IPS-18c (cell line): ENCODE measurements around the gene ODAD2.
"Not testable (repeated sequence)": the region's sequence is repeated elsewhere in the genome, so short reads cannot be mapped to it uniquely, and the experiment has no call there.

Source experiments
- H3K4me3 ChIP-seq: 2 replicates; pipeline ENCODE4 v1.7.0; 2013; ENCODE audit warnings: low read depth, mild to moderate bottlenecking, low read length, moderate library complexity; ENCODE audit not compliant: insufficient read depth
- H3K9me3 ChIP-seq: one replicate; pipeline ENCODE4 v1.6.1; 2013; ENCODE audit warnings: mild to moderate bottlenecking, low read length, moderate library complexity; ENCODE audit not compliant: control insufficient read depth, insufficient read depth

The ODAD2 gene, protein sequence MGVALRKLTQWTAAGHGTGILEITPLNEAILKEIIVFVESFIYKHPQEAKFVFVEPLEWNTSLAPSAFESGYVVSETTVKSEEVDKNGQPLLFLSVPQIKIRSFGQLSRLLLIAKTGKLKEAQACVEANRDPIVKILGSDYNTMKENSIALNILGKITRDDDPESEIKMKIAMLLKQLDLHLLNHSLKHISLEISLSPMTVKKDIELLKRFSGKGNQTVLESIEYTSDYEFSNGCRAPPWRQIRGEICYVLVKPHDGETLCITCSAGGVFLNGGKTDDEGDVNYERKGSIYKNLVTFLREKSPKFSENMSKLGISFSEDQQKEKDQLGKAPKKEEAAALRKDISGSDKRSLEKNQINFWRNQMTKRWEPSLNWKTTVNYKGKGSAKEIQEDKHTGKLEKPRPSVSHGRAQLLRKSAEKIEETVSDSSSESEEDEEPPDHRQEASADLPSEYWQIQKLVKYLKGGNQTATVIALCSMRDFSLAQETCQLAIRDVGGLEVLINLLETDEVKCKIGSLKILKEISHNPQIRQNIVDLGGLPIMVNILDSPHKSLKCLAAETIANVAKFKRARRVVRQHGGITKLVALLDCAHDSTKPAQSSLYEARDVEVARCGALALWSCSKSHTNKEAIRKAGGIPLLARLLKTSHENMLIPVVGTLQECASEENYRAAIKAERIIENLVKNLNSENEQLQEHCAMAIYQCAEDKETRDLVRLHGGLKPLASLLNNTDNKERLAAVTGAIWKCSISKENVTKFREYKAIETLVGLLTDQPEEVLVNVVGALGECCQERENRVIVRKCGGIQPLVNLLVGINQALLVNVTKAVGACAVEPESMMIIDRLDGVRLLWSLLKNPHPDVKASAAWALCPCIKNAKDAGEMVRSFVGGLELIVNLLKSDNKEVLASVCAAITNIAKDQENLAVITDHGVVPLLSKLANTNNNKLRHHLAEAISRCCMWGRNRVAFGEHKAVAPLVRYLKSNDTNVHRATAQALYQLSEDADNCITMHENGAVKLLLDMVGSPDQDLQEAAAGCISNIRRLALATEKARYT

DNA sequence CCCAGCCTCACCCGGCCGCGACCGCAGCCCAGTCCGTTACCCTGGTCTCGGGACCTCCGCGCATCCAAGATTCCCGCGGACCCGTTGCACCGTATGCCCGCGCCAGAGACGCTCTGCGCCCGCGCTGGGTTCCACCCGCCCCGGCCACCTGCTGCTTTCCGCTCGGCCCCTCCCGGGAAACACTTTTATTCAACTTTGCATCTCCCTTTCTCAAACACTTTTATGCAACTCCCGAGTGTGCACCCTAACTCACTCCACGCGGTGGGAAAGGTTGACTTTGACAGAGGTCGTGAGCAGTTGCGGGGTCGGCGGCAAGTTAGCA, at the start of gene ODAD2:
ODAD2 (minus strand) TSS at position 126 of the 322 bp plus-strand sequence. CDS start 3,937 bp downstream, outside the sequence.
- H3K4me3 ChIP-seq = peak within 1 kb of the TSS; percentile 76
- no peaks in the 10 kb centered on the region for H3K9me3 ChIP-seq

DNA sequence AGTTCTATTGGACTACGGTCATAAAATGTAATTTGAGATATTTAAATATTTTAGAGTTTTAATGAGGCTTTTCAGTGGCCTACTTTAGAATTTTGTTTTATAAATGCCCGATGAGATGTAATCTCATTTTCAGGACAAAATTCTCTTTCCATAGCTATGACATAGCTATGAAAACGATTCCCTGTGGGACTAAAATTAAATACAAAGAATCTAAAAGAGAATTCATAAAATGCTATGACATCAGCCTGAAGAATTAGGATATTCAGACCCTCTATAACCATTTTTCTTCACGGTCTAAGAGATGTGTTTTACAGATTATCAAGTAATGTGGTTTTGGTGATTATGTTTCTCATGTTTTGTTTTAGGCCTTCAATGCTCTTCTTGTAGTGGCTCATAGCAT, 48.2 kb upstream of the ODAD2 start:
- Histone ChIP-seq H3K9me3 (no peaks in the 10 kb centered on the region), H3K4me3 (no peak overlapping the region)

DNA sequence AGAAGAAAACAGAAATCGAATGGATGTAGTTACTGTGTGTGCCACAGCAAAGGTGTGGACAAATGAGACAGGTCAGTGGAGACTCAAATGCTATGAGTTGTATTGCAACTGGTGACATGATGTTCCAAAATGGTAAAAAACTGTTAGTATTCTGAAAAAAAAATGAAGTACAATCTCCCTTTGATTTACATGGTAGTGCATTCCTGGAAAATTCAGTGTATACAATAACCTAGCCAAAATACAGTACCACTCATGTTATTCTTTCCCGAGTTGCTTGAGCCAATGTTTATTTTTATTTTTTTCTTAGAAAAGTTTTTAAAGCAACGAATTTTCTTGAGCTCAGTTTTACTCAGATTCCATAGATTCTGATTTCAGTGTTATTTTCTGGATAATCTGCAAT, 47.7 kb upstream of the ODAD2 start:
- no peaks in the 10 kb centered on the region for H3K9me3 ChIP-seq
- H3K4me3 ChIP-seq = no peak overlapping the region

DNA sequence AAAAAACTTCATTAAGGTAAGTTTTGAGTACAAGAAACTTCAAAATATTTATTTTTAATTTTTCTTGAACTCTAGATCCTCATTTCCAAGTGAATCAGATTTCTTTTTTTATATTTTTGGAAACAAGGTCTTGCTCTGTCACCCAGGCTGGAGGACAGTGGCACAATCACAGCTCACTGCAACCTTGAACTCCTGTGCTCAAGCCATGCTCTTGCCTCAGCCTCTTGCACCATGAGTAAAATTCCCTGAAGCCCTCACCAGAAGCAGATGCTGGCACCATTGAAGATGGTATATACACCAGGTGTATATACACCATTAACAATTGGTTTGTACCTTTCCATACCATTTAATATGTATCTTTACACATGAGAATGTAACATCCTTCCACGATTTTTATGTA, 45.1 kb upstream of the ODAD2 start:
- no peaks in the 10 kb centered on the region for H3K9me3 ChIP-seq
- H3K4me3 ChIP-seq = no peak overlapping the region

DNA sequence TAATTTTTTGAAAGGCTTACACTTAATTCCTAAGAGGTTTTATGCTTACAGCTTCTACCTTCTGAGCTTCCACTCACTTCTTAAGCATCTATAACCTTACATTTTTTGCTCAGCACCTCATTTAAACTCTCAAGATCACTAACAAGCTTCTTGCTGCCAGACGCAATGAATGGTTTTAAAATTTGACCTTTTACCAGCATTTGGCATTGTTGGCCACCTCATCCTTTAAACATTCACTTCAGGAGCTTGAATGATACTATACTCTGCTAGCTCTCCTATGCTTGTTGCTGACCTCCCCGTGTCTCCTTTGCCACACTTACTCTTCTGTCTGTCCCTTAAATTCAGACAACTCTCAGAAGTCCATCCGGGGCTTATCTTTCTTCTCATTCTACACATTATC, 37.7 kb upstream of the ODAD2 start:
- H3K4me3 ChIP-seq = no peak overlapping the region
- H3K9me3 ChIP-seq = no peaks in the 10 kb centered on the region

DNA sequence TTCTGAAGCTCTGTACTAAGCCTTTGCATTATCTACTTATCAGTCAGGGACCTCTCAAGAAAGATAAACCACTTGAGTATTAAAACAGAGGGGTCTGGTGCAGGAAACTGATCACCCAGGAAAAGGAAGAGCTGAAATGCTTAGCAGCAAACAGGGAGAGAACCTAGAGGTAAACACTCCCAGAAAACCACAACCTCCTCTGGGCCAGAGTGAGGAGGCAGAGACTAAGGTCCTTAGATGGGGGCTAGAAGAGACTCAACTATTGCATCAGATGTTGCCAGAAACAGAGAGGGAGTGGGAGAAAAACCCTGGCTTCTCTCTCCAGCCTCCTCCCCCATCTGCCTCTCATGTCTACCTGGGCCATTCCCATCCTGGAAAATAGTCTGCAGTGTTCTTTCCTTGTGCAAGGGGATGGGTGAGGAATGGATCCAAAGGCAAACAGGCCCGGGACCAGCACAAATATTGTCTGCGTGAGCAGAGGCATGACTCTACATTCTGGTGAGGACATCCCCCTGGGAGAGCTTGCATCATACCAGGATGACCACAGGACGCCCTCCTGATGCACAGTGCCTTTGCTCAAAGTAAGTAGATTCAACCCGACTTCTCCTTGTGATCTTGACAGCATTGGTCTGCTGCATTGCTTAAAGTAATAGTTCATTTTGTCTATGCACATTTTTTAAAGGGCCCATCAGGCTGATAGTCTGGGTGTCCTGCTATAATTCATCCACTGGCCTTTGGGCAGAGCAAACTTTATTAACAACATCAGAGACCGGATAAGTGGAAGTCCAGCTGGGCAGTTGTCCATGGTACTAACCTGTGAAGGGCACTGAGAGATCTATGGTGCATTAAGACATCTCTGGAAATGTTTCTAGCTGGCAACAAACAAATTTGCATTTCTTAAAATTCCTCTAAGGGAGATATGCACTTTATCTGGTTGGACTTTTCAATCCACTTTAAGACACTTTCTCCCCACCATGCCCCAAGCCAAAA, 22.4 kb upstream of the ODAD2 start:
- Histone ChIP-seq H3K9me3 (no peaks in the 10 kb centered on the region), H3K4me3 (no peak overlapping the region)

DNA sequence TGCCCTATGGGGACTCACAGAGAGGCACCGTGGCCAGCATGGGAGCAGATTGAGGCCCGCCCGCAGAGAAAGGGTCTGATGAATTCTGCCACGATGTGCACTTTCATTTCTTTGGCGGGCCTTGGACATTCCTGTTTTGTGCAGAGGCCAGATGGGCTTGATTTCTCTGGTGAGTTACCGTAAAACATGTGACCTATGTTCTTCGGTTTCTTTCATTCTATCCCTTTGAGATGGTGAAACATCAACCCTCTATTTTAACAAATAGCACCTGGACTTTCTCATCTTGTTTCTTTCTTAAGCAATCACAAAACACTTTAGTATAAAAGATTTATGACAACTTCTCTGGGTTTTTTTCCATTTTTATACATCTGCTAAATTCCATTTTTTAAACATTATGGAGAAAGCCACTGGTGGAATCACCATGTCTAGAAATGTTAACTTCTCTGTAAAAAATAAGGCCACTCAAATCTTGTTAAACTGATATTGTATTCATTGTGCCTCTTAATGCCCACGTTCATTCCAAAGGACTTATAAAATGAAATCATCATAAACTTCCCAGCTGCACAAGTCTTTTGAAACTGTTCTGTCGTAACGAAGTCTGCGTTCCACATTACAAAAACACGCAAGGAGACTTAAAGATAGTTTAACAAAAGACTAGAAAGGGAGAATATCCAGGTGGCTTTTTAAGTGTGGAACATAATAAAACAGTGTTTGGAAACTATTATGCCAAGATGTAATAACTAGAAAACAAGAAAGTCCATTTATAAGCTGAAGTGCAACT, 21.4 kb upstream of the ODAD2 start:
- H3K4me3 ChIP-seq = no peak overlapping the region
- no peaks in the 10 kb centered on the region for H3K9me3 ChIP-seq

DNA sequence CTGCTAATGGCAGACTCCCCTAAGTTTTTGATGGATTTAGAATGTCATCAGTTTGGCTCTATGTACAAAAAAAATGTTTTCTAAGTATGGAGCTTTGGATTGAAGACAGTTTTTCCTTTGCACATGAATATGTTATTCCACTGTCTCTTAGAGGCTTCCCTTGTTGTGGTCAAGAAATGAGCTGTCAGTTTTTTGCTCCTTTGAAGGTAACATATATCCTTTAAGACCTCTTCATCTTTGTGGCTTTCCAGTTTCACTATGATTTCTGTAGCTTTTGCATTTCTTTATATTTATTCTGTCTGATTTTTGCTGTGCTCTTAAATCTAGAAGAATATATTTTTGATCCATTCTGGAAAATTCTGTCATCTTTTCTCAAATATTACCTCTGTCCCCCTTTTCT, 15.8 kb upstream of the ODAD2 start:
- H3K9me3 ChIP-seq = no peaks in the 10 kb centered on the region
- no peak overlapping the region for H3K4me3 ChIP-seq

DNA sequence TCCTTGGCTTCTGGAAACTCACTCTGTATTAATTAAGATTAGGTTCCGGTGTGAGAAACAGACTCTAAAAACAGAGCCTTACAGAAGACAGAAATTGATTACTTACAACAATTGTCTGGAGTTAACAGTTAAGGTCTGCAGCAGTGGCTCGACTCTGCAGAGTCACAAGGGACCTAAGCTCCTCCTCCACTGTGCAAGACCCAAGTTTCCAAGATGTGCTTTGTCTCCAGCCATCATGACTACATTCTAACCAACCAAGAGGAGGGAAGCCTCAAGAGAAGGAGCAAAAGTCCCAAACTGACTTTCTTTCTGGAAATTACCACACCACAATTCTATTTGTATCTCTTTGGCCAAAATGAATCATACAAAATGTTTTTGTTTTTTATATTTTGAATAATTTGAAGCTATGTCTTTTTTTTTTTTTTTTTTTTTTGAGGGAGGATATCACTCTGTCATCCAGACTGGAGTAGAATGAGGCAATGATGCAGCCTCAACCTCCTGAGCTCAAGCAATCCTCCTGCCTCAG, 14.2 kb upstream of the ODAD2 start:
- H3K4me3 ChIP-seq = no peak overlapping the region
- no peaks in the 10 kb centered on the region for H3K9me3 ChIP-seq

DNA sequence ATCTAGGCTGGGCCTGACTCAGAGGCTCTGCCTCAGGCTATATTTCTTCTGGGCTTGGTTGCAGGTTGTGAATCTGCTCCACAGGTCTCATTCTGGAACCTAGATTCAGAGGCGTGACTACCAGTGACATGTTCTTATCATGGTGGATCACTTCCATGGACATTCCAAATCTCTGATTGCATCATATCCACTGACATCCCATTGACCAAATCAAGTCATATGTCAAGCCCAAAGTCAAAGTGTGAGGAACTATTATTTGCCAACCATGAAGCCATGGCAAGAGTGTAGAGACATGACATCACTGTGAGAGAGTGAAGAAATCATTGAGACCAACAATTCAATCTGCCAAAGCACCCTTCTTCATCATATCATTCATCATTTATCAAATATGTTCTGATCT, 11.9 kb upstream of the ODAD2 start:
- Histone ChIP-seq H3K9me3 (no peaks in the 10 kb centered on the region), H3K4me3 (no peak overlapping the region)

DNA sequence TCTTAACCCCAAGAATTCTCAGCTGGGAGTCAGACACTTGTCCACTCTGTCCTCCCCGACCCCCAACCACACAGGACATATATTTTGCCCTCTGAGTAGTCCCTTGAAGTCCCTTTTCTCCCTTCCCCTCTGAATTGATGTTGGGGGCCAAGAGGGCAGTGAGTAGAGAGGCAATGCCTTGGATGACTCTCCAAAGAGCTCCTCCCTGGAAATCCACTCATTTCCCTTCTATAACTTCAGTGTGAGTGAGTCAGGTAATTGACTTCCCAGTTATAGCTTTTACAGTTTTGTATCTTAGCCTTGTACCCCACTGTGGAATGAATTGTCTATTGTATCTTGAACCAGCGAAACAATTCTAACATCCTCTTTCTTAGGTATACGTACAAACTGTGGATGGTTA, 9.2 kb upstream of the ODAD2 start:
- Histone ChIP-seq H3K9me3 (no peaks in the 10 kb centered on the region), H3K4me3 (no peak overlapping the region)

DNA sequence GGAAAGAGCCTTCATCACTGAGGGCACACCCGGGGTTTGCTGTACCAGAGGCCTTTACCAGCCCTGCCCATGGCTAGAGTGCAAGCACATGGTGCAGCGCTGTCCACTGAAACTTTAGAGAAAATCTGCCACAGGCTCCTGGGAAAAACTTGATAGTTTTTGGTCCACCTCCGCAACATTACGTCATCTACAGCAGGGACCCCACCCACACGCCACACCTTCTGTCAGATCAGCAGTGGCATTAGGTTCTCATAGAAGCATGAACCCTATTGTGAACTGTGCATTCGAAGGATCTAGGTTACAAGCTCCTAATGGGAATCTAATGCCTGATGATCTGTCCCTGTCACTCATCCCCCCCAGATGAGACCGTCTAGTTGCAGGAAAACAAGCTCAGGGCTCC, 2.5 kb upstream of the ODAD2 start:
- no peaks in the 10 kb centered on the region for H3K9me3 ChIP-seq
- H3K4me3 ChIP-seq = no peak overlapping the region

DNA sequence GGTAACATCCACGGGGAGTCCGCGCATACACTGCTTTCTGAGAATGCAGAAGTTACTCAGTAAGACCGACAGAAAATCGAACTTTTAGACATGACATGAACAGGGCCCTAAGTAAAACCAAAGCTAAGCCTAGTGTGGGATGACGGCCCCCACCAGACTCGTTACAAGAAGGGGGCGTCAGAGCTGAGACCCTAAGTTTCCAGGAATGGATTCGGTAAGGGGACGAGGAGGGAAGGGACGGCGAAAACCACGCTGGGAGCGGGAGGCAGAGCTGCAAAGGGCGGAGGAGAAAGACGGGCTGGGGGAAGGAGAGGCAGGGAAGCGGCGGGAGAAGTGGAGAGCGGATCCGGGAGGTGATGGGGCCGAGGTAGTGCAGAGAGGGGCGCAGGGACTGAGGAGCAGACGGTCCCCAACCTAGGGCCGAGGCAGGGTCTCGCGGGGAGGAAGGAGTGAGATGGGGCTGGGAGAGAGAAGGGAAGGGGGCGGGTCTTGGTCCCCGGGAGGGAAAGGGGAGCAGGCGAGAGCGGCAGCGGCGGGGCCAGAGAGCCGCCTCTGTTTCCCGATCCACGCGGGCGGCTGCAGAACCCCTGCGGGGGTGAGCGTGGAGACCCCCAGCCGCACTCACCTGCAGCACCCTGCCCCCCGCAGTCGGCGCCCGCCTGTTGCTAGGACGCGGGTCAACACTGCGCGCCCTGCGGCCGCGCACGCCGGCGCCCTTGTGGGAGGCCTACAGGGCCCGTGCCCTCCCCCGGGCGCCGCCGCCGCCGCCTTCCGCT, 513 bp downstream of the ODAD2 start:
- Histone ChIP-seq H3K4me3 (peak overlapping the region; percentile 76), H3K9me3 (no peaks in the 10 kb centered on the region)

DNA sequence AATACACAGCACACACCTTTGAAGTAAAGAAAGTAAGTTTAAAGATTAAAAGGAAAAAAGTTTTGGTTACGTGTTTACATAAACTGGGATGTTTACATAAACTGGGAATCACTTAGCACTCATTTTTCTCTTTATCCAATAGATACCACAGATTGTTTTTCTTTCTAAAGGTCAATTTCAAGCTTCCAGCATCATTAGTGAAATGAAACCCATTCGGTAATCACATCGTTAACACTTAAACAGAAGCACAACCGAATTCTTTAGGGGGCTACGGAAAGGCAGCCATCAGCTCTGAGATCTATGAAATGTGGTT, 1.1 kb downstream of the ODAD2 start:
- Histone ChIP-seq H3K4me3 (peak overlapping the region; percentile 76), H3K9me3 (no peaks in the 10 kb centered on the region)

DNA sequence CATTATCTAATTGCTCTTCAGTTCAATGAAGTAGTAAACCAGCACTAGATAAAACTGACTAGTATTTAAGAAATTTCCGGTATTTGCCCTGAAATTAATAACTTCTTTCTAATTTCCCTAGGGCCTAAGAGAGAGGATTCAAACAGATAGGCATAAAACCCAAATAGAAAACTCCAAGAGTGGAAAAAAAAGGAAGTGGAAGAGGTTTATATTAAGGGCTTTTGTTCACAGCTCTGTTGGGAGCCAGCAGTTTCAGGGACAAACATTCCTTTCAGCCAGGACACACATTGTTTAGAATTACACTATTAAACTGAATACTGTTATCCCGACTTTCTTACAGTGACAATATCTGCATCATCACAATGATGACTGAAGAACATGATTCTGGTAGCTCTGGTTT, 3.6 kb downstream of the ODAD2 start:
- H3K9me3 ChIP-seq = no peaks in the 10 kb centered on the region
- no peak overlapping the region for H3K4me3 ChIP-seq

DNA sequence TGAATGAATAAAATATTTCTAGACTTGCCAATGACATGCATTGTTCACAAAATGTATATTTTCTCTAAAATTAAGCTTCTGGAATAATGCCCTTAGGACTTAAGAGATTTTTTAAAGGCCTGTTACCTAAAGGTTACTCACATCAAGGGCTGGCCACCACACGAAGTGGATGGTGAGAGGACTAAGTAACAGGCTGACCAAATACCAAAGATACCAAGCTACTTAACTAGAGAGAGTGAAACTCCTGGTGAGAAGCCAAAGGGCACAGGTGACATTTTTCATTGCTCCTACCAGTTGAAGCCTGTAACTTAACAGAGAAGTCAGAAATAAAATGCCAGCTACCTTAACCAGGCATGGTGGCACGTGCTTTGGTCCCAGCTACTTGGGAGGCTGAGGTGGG, 9.5 kb downstream of the ODAD2 start:
- H3K4me3 ChIP-seq, H3K9me3 ChIP-seq: not testable (repeated sequence)
